Esophagus muscularis mucosa (tissue), 4 donors: ENCODE measurements around the gene PLCG1. TPM values are rescaled to one million over a fixed set of nuclear protein-coding genes. Genes with fewer than 3 reads are reported as not detected.

Experiments
- DNase-seq: peaks from one replicate; pipeline ENCODE4 v3.0.0-alpha.2; 2017; ENCODE audit errors: extremely low spot score
- H3K27ac ChIP-seq, 4 donors: fragments of 200-600 bp; sonication (generic); replicated peaks in 1 of 4; 1 replicate in 3 of 4; 2 replicates in 1 of 4; pipeline ENCODE4 v1.5.1; 2016 to 2019; ENCODE audit warnings: mild to moderate bottlenecking in 1 of 4
- H3K27me3 ChIP-seq, 4 donors: fragments of 200-600 bp; sonication (generic); one replicate each; pipeline versions ENCODE4 v1.5.1 to v1.6.0; 2016 to 2019
- H3K36me3 ChIP-seq, 4 donors: fragments of 200-600 bp; sonication (generic); one replicate each; pipeline ENCODE4 v1.5.1; 2016 to 2019
- H3K4me1 ChIP-seq, 4 donors: fragments of 200-600 bp; sonication (generic); one replicate each; pipeline ENCODE4 v1.5.1; 2016 to 2019
- H3K4me3 ChIP-seq, 4 donors: fragments of 200-600 bp; sonication (generic); 1 replicate in 2 of 4; 2 replicates in 2 of 4; pipeline ENCODE4 v1.5.1; 2016 to 2019; ENCODE audit warnings: mild to moderate bottlenecking in 4 of 4, moderate library complexity in 1 of 4
- H3K9me3 ChIP-seq, 4 donors: fragments of 200-600 bp; sonication (generic); 1 replicate in 3 of 4; 2 replicates in 1 of 4; pipeline ENCODE4 v1.5.1; 2016 to 2019
- CTCF ChIP-seq, 3 experiments: fragments of 200-600 bp in 2 of 3; fragments of 450-650 bp in 1 of 3; sonication (generic) in 2 of 3; IDR thresholded peaks; one replicate each; pipeline ENCODE4 v1.5.1; 2017 to 2019; ENCODE audit warnings: antibody characterized with exemption in 3 of 3, mild to moderate bottlenecking in 2 of 3, moderate library complexity in 1 of 3
- EP300 ChIP-seq: sonication (generic); formaldehyde crosslinking; IDR thresholded peaks from one replicate; pipeline ENCODE4 v1.6.1; 2017; ENCODE audit warnings: antibody characterized with exemption
- POLR2A ChIP-seq: fragments of 450-650 bp; IDR thresholded peaks from one replicate; pipeline ENCODE4 v1.6.1; 2017; ENCODE audit warnings: antibody characterized with exemption, moderate library complexity, mild to moderate bottlenecking, low read depth
- POLR2AphosphoS5 ChIP-seq, 2 donors: sonication (generic); formaldehyde crosslinking; IDR thresholded peaks; one replicate each; pipeline ENCODE4 v1.6.1; 2017; ENCODE audit warnings: antibody characterized with exemption in 2 of 2
- WGBS: methylation state at CpG from one replicate; pipeline ENCODE4 v1.1.5; 2018; 5-methylcytosine and 5-hydroxymethylcytosine counted together
- intact Hi-C: fragments of 100-400 bp; cut with DNase I; formaldehyde crosslinking; loops from one replicate; pipeline ENCODE4 v1.15.1; 2023
- total RNA-seq, 4 donors: library from RNA; depleted of rRNA; stranded (reverse); fragments of >200 nt; gene quantifications; one replicate each; pipeline versions ENCODE4 v1.1.0 to v1.2.1, GENCODE V29; 2016

Gene PLCG1
- total RNA-seq, 4 donors from 2014 or later: 68.4 to 119 (median 82.5) TPM

GRCh38 chr20:41180599-41181333 is 43.4 kb downstream of the PLCG1 start:
- peaks cover 41 to 52% (median 49%) of the 10 kb centered on the region in 4 donors for H3K4me1 ChIP-seq
- H3K9me3 ChIP-seq: no peaks in the 10 kb centered on the region
- no peak overlapping the region for H3K4me3 ChIP-seq
- intact Hi-C loops: no loop called here
- no peak for DNase-seq
- 92% methylated on average over 6 of the region's 6 CpGs for WGBS
- H3K27ac ChIP-seq: peak overlapping the region in 2 of 4 donors; percentile 77 to 85
- peaks cover 8 to 49% (median 39%) of the 10 kb centered on the region in 4 donors for H3K36me3 ChIP-seq
- no peak for TF ChIP-seq POLR2A
- TF ChIP-seq EP300: no peak
- no peak for TF ChIP-seq POLR2AphosphoS5 (IDR thresholded peaks at IDR 0.05)
- TF ChIP-seq CTCF (IDR thresholded peaks at IDR 0.05): no peak
- H3K27me3 ChIP-seq: no peaks in the 10 kb centered on the region

- no peak for TF ChIP-seq EP300
- no peak for TF ChIP-seq POLR2A
- TF ChIP-seq POLR2AphosphoS5 (IDR thresholded peaks at IDR 0.05): no peak
- TF ChIP-seq CTCF (IDR thresholded peaks at IDR 0.05): no peak
- intact Hi-C loops: no loop called here
- no peak overlapping the region for H3K27ac ChIP-seq
- H3K27me3 ChIP-seq: no peaks in the 10 kb centered on the region
- no peaks in the 10 kb centered on the region for H3K9me3 ChIP-seq
- peaks cover 8 to 49% (median 34%) of the 10 kb centered on the region in 4 donors for H3K36me3 ChIP-seq
- no peak overlapping the region for H3K4me3 ChIP-seq
- 100% methylated on average over 2 of the region's 3 CpGs for WGBS
- DNase-seq: peak; percentile 55
- peaks cover 33 to 44% (median 41%) of the 10 kb centered on the region in 4 donors for H3K4me1 ChIP-seq
Measured at GRCh38 chr20:41181567-41181966, 44.2 kb downstream of the PLCG1 start.

- intact Hi-C loops: no loop called here
- H3K27ac ChIP-seq: no peak overlapping the region
- peak; percentile 83 for DNase-seq
- H3K36me3 ChIP-seq: peaks cover 8 to 49% (median 30%) of the 10 kb centered on the region in 4 donors
- no peak overlapping the region for H3K4me3 ChIP-seq
- no peaks in the 10 kb centered on the region for H3K27me3 ChIP-seq
- 98% methylated on average over 10 of the region's 10 CpGs for WGBS
- no peaks in the 10 kb centered on the region for H3K9me3 ChIP-seq
- TF ChIP-seq EP300 (no peak), POLR2AphosphoS5 (IDR thresholded peaks at IDR 0.05) (no peak), POLR2A (no peak), CTCF (IDR thresholded peaks at IDR 0.05) (no peak)
- peaks cover 23 to 34% (median 31%) of the 10 kb centered on the region in 4 donors for H3K4me1 ChIP-seq
Measured at GRCh38 chr20:41182296-41183212, 45.2 kb downstream of the PLCG1 start.

GRCh38 chr20:41183391-41183790 is 46.0 kb downstream of the PLCG1 start:
- WGBS: 93% methylated on average over 6 of the region's 6 CpGs
- no peaks in the 10 kb centered on the region for H3K9me3 ChIP-seq
- H3K4me1 ChIP-seq: peaks cover 14 to 25% (median 23%) of the 10 kb centered on the region in 4 donors
- intact Hi-C loops: no loop called here
- DNase-seq: no peak
- peaks cover 8 to 49% (median 30%) of the 10 kb centered on the region in 4 donors for H3K36me3 ChIP-seq
- H3K27me3 ChIP-seq: no peaks in the 10 kb centered on the region
- H3K4me3 ChIP-seq: no peak overlapping the region
- H3K27ac ChIP-seq: no peak overlapping the region
- TF ChIP-seq CTCF (IDR thresholded peaks at IDR 0.05) (no peak), POLR2A (no peak), EP300 (no peak), POLR2AphosphoS5 (IDR thresholded peaks at IDR 0.05) (no peak)
